Esophagus squamous epithelium (tissue), 4 donors: Measurements from ENCODE around the gene FSHR.

Source experiments
- CTCF ChIP-seq, 6 experiments: fragments of 450-650 bp in 4 of 6; fragments of 200-600 bp in 2 of 6; sonication (generic) in 2 of 6; IDR thresholded peaks; one replicate each; pipeline ENCODE4 v1.5.1; 2016 to 2019; ENCODE audit warnings: antibody characterized with exemption in 6 of 6, mild to moderate bottlenecking in 4 of 6, moderate library complexity in 4 of 6
- POLR2A ChIP-seq, 4 donors: fragments of 450-650 bp; IDR thresholded peaks; one replicate each; pipeline ENCODE4 v1.6.1; 2017; ENCODE audit warnings: antibody characterized with exemption in 4 of 4, mild to moderate bottlenecking in 4 of 4, moderate library complexity in 3 of 4

- TF ChIP-seq CTCF (IDR thresholded peaks at IDR 0.05) (no peak), POLR2A (IDR thresholded peaks at IDR 0.05) (no peak)
Observed at GRCh38 chr2:48954935-48955334, 199.4 kb downstream of the FSHR start.
